C1 segment of cervical spinal cord (tissue), 14 donors: ENCODE results near the gene SURF1.
A peak's percentile ranks its signal among the peaks of the same experiment; 100 is the strongest.
"Not testable (repeated sequence)": the region's sequence is repeated elsewhere in the genome, so short reads cannot be mapped to it uniquely, and the experiment has no call there.

Experiments
- DNase-seq, 14 donors: peaks; one replicate each; lab custom pipeline; 2025; lab: John Stamatoyannopoulos, UW

The SURF1 gene

GRCh38 chr9:133323211-133323610 is 33.1 kb downstream of the SURF1 start:
- DNase-seq, result no peak

- no peak for DNase-seq
Measured at GRCh38 chr9:133322701-133323100, 33.6 kb downstream of the SURF1 start.

- DNase-seq, result no peak
Measured at GRCh38 chr9:133321411-133321935, 34.8 kb downstream of the SURF1 start.

GRCh38 chr9:133320421-133320881 is 35.8 kb downstream of the SURF1 start:
- no peak for DNase-seq

GRCh38 chr9:133317551-133317950 is 38.7 kb downstream of the SURF1 start:
- not testable (repeated sequence) for DNase-seq

- no peak for DNase-seq
Measured at GRCh38 chr9:133315997-133316396, 40.3 kb downstream of the SURF1 start.

GRCh38 chr9:133309608-133310007 is 46.7 kb downstream of the SURF1 start:
- no peak for DNase-seq

- DNase-seq, result no peak
Measured at GRCh38 chr9:133307301-133307700, 49.0 kb downstream of the SURF1 start.

- peak in 1 of 14 donors; percentile 57 for DNase-seq
Measured at GRCh38 chr9:133306242-133307204, 49.8 kb downstream of the SURF1 start.

GRCh38 chr9:133305731-133306130 is 50.6 kb downstream of the SURF1 start:
- no peak for DNase-seq

GRCh38 chr9:133304477-133305377 is 51.6 kb downstream of the SURF1 start:
- DNase-seq, result no peak

- DNase-seq, result no peak
Measured at GRCh38 chr9:133304158-133304470, 52.2 kb downstream of the SURF1 start.

GRCh38 chr9:133303266-133304157 is 52.8 kb downstream of the SURF1 start:
- no peak for DNase-seq
